ENCODE measurements around the gene JAM2.

Gene JAM2

GRCh38 chr21:25608044-25608737, 30.9 kb upstream of the JAM2 start:
- H3K36me3 ChIP-seq (ENCODE audit: control insufficient read depth in 1 of 2, insufficient read depth in 2 of 2, low read depth in 1 of 2, low read length in 2 of 2), result peaks cover 3 to 28% of the 10 kb centered on the region in 2 experiments
- peak overlapping the region; percentile 96 for H3K9ac ChIP-seq (ENCODE audit: low read length)
- no peak overlapping the region for H2AFZ ChIP-seq (ENCODE audit: low read depth, low read length)
- H3K4me2 ChIP-seq (ENCODE audit: low read length, poor library complexity, severe bottlenecking), result peak overlapping the region; percentile 91
- peaks cover 18% of the 10 kb centered on the region for H3K79me1 ChIP-seq (replicated peaks; ENCODE audit: low read length, poor library complexity, severe bottlenecking)
- H3K23ac ChIP-seq (ENCODE audit: low read length in 2 of 2), result no peak overlapping the region
- no peak overlapping the region for H4K8ac ChIP-seq (ENCODE audit: low read length)
- H3K14ac ChIP-seq (ENCODE audit: low read length in 2 of 2), result no peak overlapping the region
- no peak overlapping the region for H2BK12ac ChIP-seq (ENCODE audit: low read length in 2 of 2)
- no peak overlapping the region for H4K91ac ChIP-seq (ENCODE audit: low read length)
- no peaks in the 10 kb centered on the region for H3K27me3 ChIP-seq (ENCODE audit: control insufficient read depth in 1 of 2, insufficient read depth in 1 of 2, low read length in 2 of 2)
- H3K4ac ChIP-seq (ENCODE audit: low read depth in 1 of 2, low read length in 2 of 2), result no peak overlapping the region
- no peak overlapping the region for H3K27ac ChIP-seq (ENCODE audit: low read length, poor library complexity, severe bottlenecking)
- no peaks in the 10 kb centered on the region for H3K9me3 ChIP-seq (ENCODE audit: control insufficient read depth, low read length)
- H3K4me3 ChIP-seq (ENCODE audit: insufficient read depth in 1 of 2, low read depth in 1 of 2, low read length in 2 of 2), result peak overlapping the region; percentile 81 to 93
- peak; percentile 81 for DNase-seq
- no peak overlapping the region for H2BK15ac ChIP-seq (ENCODE audit: low read depth, poor library complexity, severe bottlenecking)
- H2BK5ac ChIP-seq (ENCODE audit: low read depth, low read length, poor library complexity, severe bottlenecking), result peak overlapping the region; percentile 38
- no peak overlapping the region for H3K18ac ChIP-seq (ENCODE audit: low read depth in 1 of 2, low read length in 2 of 2)
- no peak overlapping the region for H2AK5ac ChIP-seq (ENCODE audit: low read length, severe bottlenecking)
- H3K4me1 ChIP-seq (ENCODE audit: control insufficient read depth, insufficient read depth, low read depth, low read length), result peaks cover 5% of the 10 kb centered on the region
- H2BK120ac ChIP-seq (ENCODE audit: low read depth, low read length), result no peak overlapping the region
- WGBS, result 25% methylated on average over 10 of the region's 18 CpGs

- Histone ChIP-seq H2BK5ac (ENCODE audit: low read depth, low read length, poor library complexity, severe bottlenecking) (no peak overlapping the region), H4K8ac (ENCODE audit: low read length) (no peak overlapping the region), H3K4me1 (ENCODE audit: control insufficient read depth, insufficient read depth, low read depth, low read length) (no peaks in the 10 kb centered on the region), H3K4ac (ENCODE audit: low read depth in 1 of 2, low read length in 2 of 2) (no peak overlapping the region), H3K79me1 (replicated peaks; ENCODE audit: low read length, poor library complexity, severe bottlenecking) (no peaks in the 10 kb centered on the region), H2BK120ac (ENCODE audit: low read depth, low read length) (no peak overlapping the region), H3K36me3 (ENCODE audit: control insufficient read depth in 1 of 2, insufficient read depth in 2 of 2, low read depth in 1 of 2, low read length in 2 of 2) (no peaks in the 10 kb centered on the region), H3K14ac (ENCODE audit: low read length in 2 of 2) (no peak overlapping the region), H3K4me2 (ENCODE audit: low read length, poor library complexity, severe bottlenecking) (no peak overlapping the region), H3K9me3 (ENCODE audit: control insufficient read depth, low read length) (no peaks in the 10 kb centered on the region), H4K91ac (ENCODE audit: low read length) (no peak overlapping the region), H2AFZ (ENCODE audit: low read depth, low read length) (no peak overlapping the region), H3K4me3 (ENCODE audit: insufficient read depth in 1 of 2, low read depth in 1 of 2, low read length in 2 of 2) (no peak overlapping the region), H2BK12ac (ENCODE audit: low read length in 2 of 2) (no peak overlapping the region), H2AK5ac (ENCODE audit: low read length, severe bottlenecking) (no peak overlapping the region), H2BK15ac (ENCODE audit: low read depth, poor library complexity, severe bottlenecking) (no peak overlapping the region), H3K23ac (ENCODE audit: low read length in 2 of 2) (no peak overlapping the region), H3K27me3 (ENCODE audit: control insufficient read depth in 1 of 2, insufficient read depth in 1 of 2, low read length in 2 of 2) (no peaks in the 10 kb centered on the region), H3K18ac (ENCODE audit: low read depth in 1 of 2, low read length in 2 of 2) (no peak overlapping the region), H3K27ac (ENCODE audit: low read length, poor library complexity, severe bottlenecking) (no peak overlapping the region), H3K9ac (ENCODE audit: low read length) (no peak overlapping the region)
- DNase-seq, result no peak
- 92% methylated on average over 1 of the region's 1 CpG for WGBS
These were observed 24.6 kb upstream of the JAM2 start for GRCh38 chr21:25614441-25614840.

- Histone ChIP-seq H2AK5ac (ENCODE audit: low read length, severe bottlenecking) (no peak overlapping the region), H3K9ac (ENCODE audit: low read length) (no peak overlapping the region), H4K91ac (ENCODE audit: low read length) (no peak overlapping the region), H4K8ac (ENCODE audit: low read length) (no peak overlapping the region), H3K14ac (ENCODE audit: low read length in 2 of 2) (no peak overlapping the region), H2BK120ac (ENCODE audit: low read depth, low read length) (no peak overlapping the region), H3K18ac (ENCODE audit: low read depth in 1 of 2, low read length in 2 of 2) (no peak overlapping the region), H3K4me2 (ENCODE audit: low read length, poor library complexity, severe bottlenecking) (no peak overlapping the region), H2BK15ac (ENCODE audit: low read depth, poor library complexity, severe bottlenecking) (no peak overlapping the region), H2BK12ac (ENCODE audit: low read length in 2 of 2) (no peak overlapping the region), H3K4me1 (ENCODE audit: control insufficient read depth, insufficient read depth, low read depth, low read length) (no peaks in the 10 kb centered on the region), H3K79me1 (replicated peaks; ENCODE audit: low read length, poor library complexity, severe bottlenecking) (no peaks in the 10 kb centered on the region), H3K36me3 (ENCODE audit: control insufficient read depth in 1 of 2, insufficient read depth in 2 of 2, low read depth in 1 of 2, low read length in 2 of 2) (no peaks in the 10 kb centered on the region), H3K23ac (ENCODE audit: low read length in 2 of 2) (no peak overlapping the region), H3K9me3 (ENCODE audit: control insufficient read depth, low read length) (no peaks in the 10 kb centered on the region), H3K27ac (ENCODE audit: low read length, poor library complexity, severe bottlenecking) (no peak overlapping the region), H3K4me3 (ENCODE audit: insufficient read depth in 1 of 2, low read depth in 1 of 2, low read length in 2 of 2) (no peak overlapping the region), H2BK5ac (ENCODE audit: low read depth, low read length, poor library complexity, severe bottlenecking) (no peak overlapping the region), H3K27me3 (ENCODE audit: control insufficient read depth in 1 of 2, insufficient read depth in 1 of 2, low read length in 2 of 2) (no peaks in the 10 kb centered on the region), H2AFZ (ENCODE audit: low read depth, low read length) (no peak overlapping the region), H3K4ac (ENCODE audit: low read depth in 1 of 2, low read length in 2 of 2) (no peak overlapping the region)
- WGBS, result 100% methylated on average over 3 of the region's 3 CpGs
- DNase-seq, result no peak
These were observed 23.2 kb upstream of the JAM2 start for GRCh38 chr21:25615880-25616279.

GRCh38 chr21:25619198-25619597, 19.9 kb upstream of the JAM2 start:
- H3K9ac ChIP-seq (ENCODE audit: low read length), result no peak overlapping the region
- no peak overlapping the region for H2AK5ac ChIP-seq (ENCODE audit: low read length, severe bottlenecking)
- no peak overlapping the region for H2BK15ac ChIP-seq (ENCODE audit: low read depth, poor library complexity, severe bottlenecking)
- H3K9me3 ChIP-seq (ENCODE audit: control insufficient read depth, low read length), result no peaks in the 10 kb centered on the region
- DNase-seq, result no peak
- no peak overlapping the region for H4K8ac ChIP-seq (ENCODE audit: low read length)
- peaks cover 0 to 4% of the 10 kb centered on the region in 2 experiments for H3K27me3 ChIP-seq (ENCODE audit: control insufficient read depth in 1 of 2, insufficient read depth in 1 of 2, low read length in 2 of 2)
- H2BK12ac ChIP-seq (ENCODE audit: low read length in 2 of 2), result no peak overlapping the region
- no peak overlapping the region for H3K4me2 ChIP-seq (ENCODE audit: low read length, poor library complexity, severe bottlenecking)
- H3K27ac ChIP-seq (ENCODE audit: low read length, poor library complexity, severe bottlenecking), result no peak overlapping the region
- no peaks in the 10 kb centered on the region for H3K4me1 ChIP-seq (ENCODE audit: control insufficient read depth, insufficient read depth, low read depth, low read length)
- no peak overlapping the region for H3K23ac ChIP-seq (ENCODE audit: low read length in 2 of 2)
- H2BK5ac ChIP-seq (ENCODE audit: low read depth, low read length, poor library complexity, severe bottlenecking), result no peak overlapping the region
- no peak overlapping the region for H3K4me3 ChIP-seq (ENCODE audit: insufficient read depth in 1 of 2, low read depth in 1 of 2, low read length in 2 of 2)
- H4K91ac ChIP-seq (ENCODE audit: low read length), result no peak overlapping the region
- H2AFZ ChIP-seq (ENCODE audit: low read depth, low read length), result no peak overlapping the region
- WGBS, result 77% methylated on average over 2 of the region's 2 CpGs
- no peaks in the 10 kb centered on the region for H3K79me1 ChIP-seq (replicated peaks; ENCODE audit: low read length, poor library complexity, severe bottlenecking)
- H2BK120ac ChIP-seq (ENCODE audit: low read depth, low read length), result no peak overlapping the region
- H3K14ac ChIP-seq (ENCODE audit: low read length in 2 of 2), result no peak overlapping the region
- H3K36me3 ChIP-seq (ENCODE audit: control insufficient read depth in 1 of 2, insufficient read depth in 2 of 2, low read depth in 1 of 2, low read length in 2 of 2), result no peaks in the 10 kb centered on the region
- no peak overlapping the region for H3K4ac ChIP-seq (ENCODE audit: low read depth in 1 of 2, low read length in 2 of 2)
- no peak overlapping the region for H3K18ac ChIP-seq (ENCODE audit: low read depth in 1 of 2, low read length in 2 of 2)

Data from mesenchymal stem cell (in vitro differentiated cells and primary cell).